Measurements from ENCODE around the gene MEF2A.

The MEF2A gene

DNA sequence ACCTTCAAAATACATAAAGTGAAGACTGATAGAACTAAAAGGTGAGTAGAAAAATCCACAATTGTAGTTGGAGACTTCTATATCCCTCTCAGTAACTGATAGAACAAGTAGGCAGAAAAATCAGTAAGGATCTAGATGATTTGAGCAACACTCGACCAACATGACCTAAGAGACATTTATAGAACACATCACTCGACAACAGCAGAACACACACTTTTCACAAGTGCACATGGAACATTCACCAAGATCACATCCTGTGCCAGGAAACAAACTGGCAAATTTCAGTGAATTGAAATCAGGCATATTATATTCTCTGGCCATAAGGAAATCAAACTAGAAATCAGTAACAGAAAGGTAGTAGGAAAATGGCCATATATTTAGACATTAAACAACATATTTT, 130.3 kb downstream of the MEF2A start:
- no peak overlapping the region for H3K4me3 ChIP-seq (ENCODE audit: low read depth, low read length)

GRCh38 chr15:99702895-99703602, 137.3 kb downstream of the MEF2A start:
- H3K4me3 ChIP-seq (ENCODE audit: low read depth, low read length): no peak overlapping the region

DNA sequence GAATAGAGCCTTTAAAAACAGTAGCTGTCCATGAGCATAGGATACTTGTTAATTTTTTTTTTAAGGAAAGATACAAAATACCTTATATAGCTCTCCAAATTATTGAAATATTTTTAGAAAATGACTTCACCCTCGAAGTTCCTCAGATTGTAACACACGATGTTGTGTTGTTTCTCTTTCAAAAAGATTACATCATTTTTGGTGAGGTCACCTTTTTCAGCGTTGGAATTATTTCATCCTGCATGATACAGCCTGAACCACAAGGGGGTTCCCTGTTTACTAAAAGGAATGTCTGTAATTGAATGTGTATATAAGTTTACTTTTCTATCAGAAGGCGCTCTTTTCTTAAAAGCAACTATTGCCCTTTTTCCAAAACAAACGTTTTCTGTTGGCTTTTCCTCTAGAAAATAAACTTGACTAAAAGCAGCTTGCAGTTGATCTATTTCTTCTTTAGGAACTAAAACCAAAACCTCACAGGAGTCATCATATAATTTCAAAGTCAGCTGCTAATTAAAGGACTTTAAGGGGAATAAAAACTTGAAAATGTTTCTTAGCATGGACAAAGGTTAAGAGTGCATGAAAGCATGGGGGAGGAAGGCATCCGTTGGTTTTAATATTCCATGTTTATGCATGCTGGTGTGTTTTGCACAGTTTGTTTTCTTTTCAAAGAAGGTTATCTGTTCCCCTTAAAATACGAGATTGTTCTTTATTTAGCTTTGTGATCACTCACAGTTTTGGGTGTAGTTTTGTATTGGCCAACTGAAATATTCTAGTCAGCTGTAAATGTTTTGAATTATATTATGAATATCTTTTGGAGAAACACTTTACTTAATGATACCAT, 138.0 kb downstream of the MEF2A start:
- H3K4me3 ChIP-seq (ENCODE audit: low read depth, low read length): no peak overlapping the region

DNA sequence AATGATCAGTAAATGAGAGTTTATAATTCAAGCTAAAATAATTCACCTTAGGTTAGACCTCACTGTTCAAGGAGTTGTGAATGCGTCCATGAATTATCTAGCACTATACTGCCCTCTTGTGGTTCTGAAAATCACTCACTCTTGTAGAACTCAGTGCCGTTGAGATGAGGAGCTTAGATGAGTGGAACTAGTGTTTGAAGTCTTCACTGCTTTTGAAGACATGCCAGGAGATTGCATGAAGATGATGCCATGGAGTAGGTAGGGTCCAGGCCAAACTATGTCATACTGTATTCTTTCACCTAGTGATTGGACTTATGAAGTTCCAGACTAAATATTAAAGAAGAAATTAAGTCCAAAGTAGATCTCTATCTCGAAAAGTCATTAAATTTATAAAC, 138.7 kb downstream of the MEF2A start:
- H3K4me3 ChIP-seq (ENCODE audit: low read depth, low read length): no peak overlapping the region

DNA sequence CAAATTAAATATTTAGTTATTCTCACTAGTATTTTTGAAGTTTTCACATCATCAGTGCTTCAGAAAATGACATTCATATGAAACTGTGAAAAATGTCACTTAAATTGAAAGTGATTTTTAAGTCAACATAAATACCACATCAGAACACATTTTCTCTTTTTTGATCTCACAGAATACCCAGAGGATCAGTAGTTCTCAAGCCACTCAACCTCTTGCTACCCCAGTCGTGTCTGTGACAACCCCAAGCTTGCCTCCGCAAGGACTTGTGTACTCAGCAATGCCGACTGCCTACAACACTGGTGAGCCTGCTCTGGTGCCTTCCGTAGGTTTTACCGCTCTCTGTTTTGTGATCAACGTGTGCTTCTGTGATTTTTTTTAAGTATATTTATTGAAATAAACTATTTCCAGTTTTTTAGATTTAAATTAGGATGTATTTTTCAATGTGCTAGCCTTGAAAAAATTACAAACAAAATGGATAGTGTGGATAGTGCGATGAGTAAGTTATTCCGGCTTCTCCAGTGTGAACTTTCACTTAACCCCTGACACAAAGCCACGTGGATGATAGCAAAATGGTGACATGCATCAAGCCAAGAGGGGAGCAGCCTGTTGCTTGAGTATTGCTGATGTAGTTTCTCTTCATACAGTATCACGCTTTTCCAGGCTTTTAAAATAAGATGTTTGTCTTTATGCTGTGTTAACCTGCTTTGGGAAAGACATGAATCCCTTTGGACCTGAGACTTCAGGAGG, 140.9 kb downstream of the MEF2A start:
- no peak overlapping the region for H3K4me3 ChIP-seq (ENCODE audit: low read depth, low read length)

GRCh38 chr15:99707473-99708270, 141.9 kb downstream of the MEF2A start:
- H3K4me3 ChIP-seq (ENCODE audit: low read depth, low read length): no peak overlapping the region

GRCh38 chr15:99708563-99708962, 142.8 kb downstream of the MEF2A start:
- H3K4me3 ChIP-seq (ENCODE audit: low read depth, low read length): no peak overlapping the region

DNA sequence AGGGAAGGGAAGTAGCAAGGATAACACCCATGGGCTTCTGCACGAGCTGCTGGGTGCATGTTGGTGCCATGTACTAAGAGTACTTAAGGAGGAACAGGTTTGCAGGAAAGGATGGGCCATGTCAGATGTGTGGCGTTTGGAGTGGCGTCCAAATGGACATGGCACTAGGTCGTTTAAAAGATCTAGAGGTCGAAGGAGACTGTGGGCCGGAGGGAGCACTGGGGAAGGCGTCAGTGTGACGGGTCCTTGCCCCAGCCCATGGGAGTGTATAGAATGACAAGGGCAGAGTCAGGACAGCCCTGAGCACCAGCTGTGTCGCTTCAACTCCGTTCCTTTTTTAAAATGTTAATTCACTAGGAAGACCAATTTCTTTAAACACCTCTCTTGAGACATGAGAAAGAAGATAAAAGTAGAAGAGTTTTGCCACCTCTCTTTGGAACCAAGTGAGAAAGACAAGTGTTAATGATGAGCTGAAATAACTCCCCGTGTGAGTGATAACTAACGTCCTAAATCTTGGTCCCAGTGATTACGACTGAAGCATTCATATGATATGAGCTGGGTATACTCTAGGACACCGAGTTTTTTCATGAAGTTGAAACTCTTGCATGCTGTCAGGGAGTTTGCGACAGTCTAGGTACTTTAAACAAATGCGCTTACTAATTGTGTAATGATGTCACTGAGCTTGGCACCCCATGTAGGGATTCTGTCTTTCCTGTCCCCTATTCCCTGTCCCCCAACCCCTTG, 143.6 kb downstream of the MEF2A start:
- no peak overlapping the region for H3K4me3 ChIP-seq (ENCODE audit: low read depth, low read length)

- H3K4me3 ChIP-seq (ENCODE audit: low read depth, low read length): no peak overlapping the region
Measured at GRCh38 chr15:99711625-99712024, 145.8 kb downstream of the MEF2A start.

DNA sequence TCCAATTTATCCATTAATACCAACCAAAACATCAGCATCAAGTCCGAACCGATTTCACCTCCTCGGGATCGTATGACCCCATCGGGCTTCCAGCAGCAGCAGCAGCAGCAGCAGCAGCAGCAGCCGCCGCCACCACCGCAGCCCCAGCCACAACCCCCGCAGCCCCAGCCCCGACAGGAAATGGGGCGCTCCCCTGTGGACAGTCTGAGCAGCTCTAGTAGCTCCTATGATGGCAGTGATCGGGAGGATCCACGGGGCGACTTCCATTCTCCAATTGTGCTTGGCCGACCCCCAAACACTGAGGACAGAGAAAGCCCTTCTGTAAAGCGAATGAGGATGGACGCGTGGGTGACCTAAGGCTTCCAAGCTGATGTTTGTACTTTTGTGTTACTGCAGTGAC, 146.6 kb downstream of the MEF2A start:
- H3K4me3 ChIP-seq (ENCODE audit: low read depth, low read length): no peak overlapping the region

DNA sequence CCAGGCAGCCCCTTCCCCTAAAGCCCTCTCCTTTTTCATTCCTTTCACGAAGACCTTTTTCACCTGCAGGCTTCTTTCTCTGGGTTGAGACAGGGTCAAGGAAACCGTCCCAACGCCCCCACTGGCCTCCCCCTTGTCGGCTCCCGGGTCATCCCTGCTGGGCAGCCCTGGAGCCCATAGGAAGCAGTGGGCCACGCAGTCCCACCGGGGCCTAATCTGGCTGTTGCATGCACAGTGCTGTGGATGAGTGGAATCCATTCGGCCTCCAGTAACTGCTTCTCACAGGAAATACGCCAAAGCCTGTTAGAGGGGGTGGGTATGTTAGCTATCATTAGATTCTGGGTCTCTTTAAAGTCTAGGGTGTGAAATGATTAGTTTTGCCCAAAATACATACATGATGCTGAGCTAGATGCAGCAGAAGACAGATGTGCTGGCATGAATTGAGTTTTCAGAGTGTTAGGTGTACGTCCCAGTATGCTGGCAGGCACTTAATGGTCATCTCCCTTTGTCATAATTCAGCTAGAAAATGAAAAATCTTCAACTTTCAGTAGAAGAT, 150.8 kb downstream of the MEF2A start:
- H3K4me3 ChIP-seq (ENCODE audit: low read depth, low read length): no peak overlapping the region

- H3K4me3 ChIP-seq (ENCODE audit: low read depth, low read length): no peak overlapping the region
Measured at GRCh38 chr15:99717161-99718009, 151.6 kb downstream of the MEF2A start.

- H3K4me3 ChIP-seq (ENCODE audit: low read depth, low read length): no peak overlapping the region
Measured at GRCh38 chr15:99718421-99718820, 152.6 kb downstream of the MEF2A start.

DNA sequence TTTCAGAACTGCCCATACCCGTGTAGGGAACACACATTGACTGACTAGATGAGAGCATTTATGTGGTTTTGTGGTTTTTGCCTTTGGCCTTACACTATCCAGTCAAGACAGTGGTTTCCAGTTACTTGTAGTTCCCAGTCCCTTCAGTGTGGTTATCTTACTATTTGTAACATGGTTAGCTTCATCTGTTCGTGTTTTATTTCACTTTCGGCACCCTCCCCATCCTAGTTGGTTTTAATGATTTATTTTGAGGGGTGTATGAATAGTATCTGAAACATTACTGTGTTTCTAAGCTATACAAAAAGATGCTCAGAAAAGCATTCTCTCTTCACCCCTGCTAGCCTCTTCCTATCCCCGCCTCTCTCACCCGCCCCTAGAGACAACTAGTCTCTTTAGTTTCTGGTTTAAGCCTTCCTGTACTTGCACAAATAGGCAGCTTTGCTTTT, 153.3 kb downstream of the MEF2A start:
- no peak overlapping the region for H3K4me3 ChIP-seq (ENCODE audit: low read depth, low read length)

GRCh38 chr15:99720533-99720932, 154.7 kb downstream of the MEF2A start:
- no peak overlapping the region for H3K4me3 ChIP-seq (ENCODE audit: low read depth, low read length)

DNA sequence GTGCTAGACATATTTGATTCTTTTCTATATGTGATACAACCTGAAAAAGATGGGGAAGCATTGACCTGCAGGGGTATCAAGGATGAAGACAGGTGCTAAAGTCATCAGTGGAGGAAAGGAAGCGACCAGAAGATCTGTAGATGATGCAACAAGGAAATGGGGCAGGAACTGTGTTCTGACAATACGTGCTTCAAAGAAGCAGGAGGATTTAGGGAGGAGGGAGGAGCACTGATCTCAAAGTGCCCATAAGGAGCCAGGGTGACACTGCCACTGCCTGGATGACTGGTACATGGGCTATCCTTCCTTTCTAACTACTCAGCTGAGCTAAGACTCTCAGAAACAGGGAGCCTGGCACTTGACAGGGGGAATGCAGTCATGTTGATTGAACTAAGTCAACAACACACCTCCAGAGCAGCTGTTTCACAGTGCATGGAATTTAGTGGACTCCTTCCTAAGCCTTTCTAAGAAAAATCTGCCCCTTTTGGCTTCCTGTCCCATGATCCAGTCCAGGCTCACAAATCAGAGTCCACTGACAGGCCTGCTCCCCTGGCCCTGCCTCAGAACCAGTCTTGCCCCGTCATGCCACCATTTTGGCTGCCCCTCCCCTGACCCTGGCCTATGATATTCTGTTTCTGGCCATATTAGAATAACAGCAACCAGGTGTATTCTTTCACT, 155.5 kb downstream of the MEF2A start:
- H3K4me3 ChIP-seq (ENCODE audit: low read depth, low read length): no peak overlapping the region

GRCh38 chr15:99721896-99722295, 156.1 kb downstream of the MEF2A start:
- no peak overlapping the region for H3K4me3 ChIP-seq (ENCODE audit: low read depth, low read length)

DNA sequence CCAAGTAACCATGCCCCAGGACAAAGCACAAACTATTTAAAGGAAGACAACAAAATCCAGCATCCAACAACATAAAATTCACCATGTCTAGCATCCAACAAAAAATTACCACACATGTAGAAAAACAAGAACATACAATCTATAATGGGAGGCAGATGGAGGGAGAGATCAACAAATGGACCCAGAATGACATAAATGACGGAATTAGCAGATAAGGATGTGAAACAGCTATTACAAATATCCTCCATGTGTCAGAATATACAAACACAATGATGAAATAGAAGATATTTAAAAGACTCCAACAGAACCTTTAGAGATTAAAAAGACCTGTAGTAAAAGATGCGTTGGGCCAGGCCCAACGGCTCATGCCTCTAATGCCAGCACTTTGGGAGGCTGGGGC, 156.6 kb downstream of the MEF2A start:
- H3K4me3 ChIP-seq (ENCODE audit: low read depth, low read length): no peak overlapping the region
